CD14-positive monocyte (primary cell): ENCODE results near the gene STPG2. TPM values are rescaled to one million over a fixed set of nuclear protein-coding genes. Genes with fewer than 3 reads are reported as not detected.

Source experiments
- DNase-seq, 3 donors: peaks; one replicate each; pipeline ENCODE4 v3.0.0-alpha.2; 2011 to 2022
- H2AFZ ChIP-seq: 2 replicates; pipeline ENCODE4 v1.6.0; 2012; ENCODE audit warnings: mild to moderate bottlenecking, low read depth, low read length, inconsistent platforms; ENCODE audit not compliant: insufficient read depth, poor library complexity, severe bottlenecking
- H3K27ac ChIP-seq, 2 donors: 1 replicate in 1 of 2; 2 replicates in 1 of 2; pipeline ENCODE4 v1.5.1; 2012 to 2013; ENCODE audit warnings: low read length in 2 of 2, control low read depth in 1 of 2, inconsistent platforms in 1 of 2, low read depth in 1 of 2, mild to moderate bottlenecking in 1 of 2
- H3K27me3 ChIP-seq, 2 donors: one replicate each; pipeline versions ENCODE4 v1.6.0 to v1.6.1; 2011 to 2013; ENCODE audit warnings: low read length in 2 of 2; ENCODE audit not compliant: control insufficient read depth in 2 of 2, insufficient read depth in 2 of 2
- H3K36me3 ChIP-seq, 2 donors: replicated peaks in 1 of 2; 1 replicate in 1 of 2; 2 replicates in 1 of 2; pipeline versions ENCODE4 v1.5.1 to v1.6.1; 2012 to 2013; ENCODE audit warnings: low read length in 2 of 2, control low read depth in 1 of 2, inconsistent platforms in 1 of 2, mild to moderate bottlenecking in 1 of 2; ENCODE audit not compliant: insufficient read depth in 2 of 2, control insufficient read depth in 1 of 2
- H3K4me1 ChIP-seq, 2 donors: 1 replicate in 1 of 2; 2 replicates in 1 of 2; pipeline versions ENCODE4 v1.5.1 to v1.6.1; 2012 to 2013; ENCODE audit warnings: low read length in 2 of 2, control low read depth in 1 of 2, inconsistent platforms in 1 of 2, mild to moderate bottlenecking in 1 of 2, moderate library complexity in 1 of 2; ENCODE audit not compliant: insufficient read depth in 2 of 2, control insufficient read depth in 1 of 2
- H3K4me2 ChIP-seq: replicated peaks from 2 replicates; pipeline ENCODE3; 2012; ENCODE audit warnings: low read length, moderate library complexity, mild to moderate bottlenecking; ENCODE audit not compliant: poor library complexity, severe bottlenecking; ENCODE audit errors: extremely low read depth
- H3K4me3 ChIP-seq, 3 experiments: fragments of 200-600 bp in 1 of 3; sonication (generic) in 1 of 3; replicated peaks in 1 of 3; 1 replicate in 2 of 3; 2 replicates in 1 of 3; pipeline ENCODE4 v1.5.1; 2011 to 2013; ENCODE audit warnings: low read length in 3 of 3, mild to moderate bottlenecking in 3 of 3, control low read depth in 2 of 3, low read depth in 2 of 3, inconsistent platforms in 1 of 3, moderate library complexity in 1 of 3
- H3K79me2 ChIP-seq: 2 replicates; pipeline ENCODE4 v1.6.0; 2012; ENCODE audit warnings: mild to moderate bottlenecking, control low read depth, inconsistent platforms, low read length, moderate library complexity; ENCODE audit not compliant: insufficient read depth
- H3K9ac ChIP-seq: 2 replicates; pipeline ENCODE4 v1.6.0; 2017; ENCODE audit warnings: low read length, mild to moderate bottlenecking; ENCODE audit not compliant: insufficient read depth, poor library complexity, severe bottlenecking
- H3K9me3 ChIP-seq, 2 donors: replicated peaks in 1 of 2; 1 replicate in 1 of 2; 2 replicates in 1 of 2; pipeline versions ENCODE4 v1.5.1 to v1.6.1; 2012 to 2013; ENCODE audit warnings: low read length in 2 of 2, control low read depth in 1 of 2; ENCODE audit not compliant: control insufficient read depth in 1 of 2, insufficient read depth in 1 of 2
- H4K20me1 ChIP-seq: 2 replicates; pipeline ENCODE4 v1.6.0; 2012; ENCODE audit warnings: mild to moderate bottlenecking, low read length, control low read depth, moderate library complexity; ENCODE audit not compliant: insufficient read depth
- H3K27ac Mint-ChIP-seq, 7 donors: one replicate each; pipeline ENCODE4 v1.8.0; 2020; ENCODE audit warnings: mild to moderate bottlenecking in 7 of 7, mixed read lengths in 7 of 7, moderate library complexity in 6 of 7, inconsistent platforms in 2 of 7
- H3K27me3 Mint-ChIP-seq, 3 donors: one replicate each; pipeline ENCODE4 v1.8.0; 2021 to 2022; ENCODE audit warnings: low read depth in 3 of 3, mild to moderate bottlenecking in 3 of 3, mixed read lengths in 3 of 3, moderate library complexity in 3 of 3, inconsistent platforms in 1 of 3
- H3K36me3 Mint-ChIP-seq, 2 donors: one replicate each; pipeline ENCODE4 v1.8.0; 2020; ENCODE audit warnings: mixed read lengths in 2 of 2, inconsistent platforms in 1 of 2, mild to moderate bottlenecking in 1 of 2
- H3K4me1 Mint-ChIP-seq: one replicate; pipeline ENCODE4 v1.8.0; 2020; ENCODE audit warnings: mild to moderate bottlenecking, mixed read lengths
- H3K4me3 Mint-ChIP-seq, 2 donors: one replicate each; pipeline ENCODE4 v1.8.0; 2020; ENCODE audit warnings: mild to moderate bottlenecking in 2 of 2, mixed read lengths in 2 of 2, moderate library complexity in 1 of 2
- H3K9me3 Mint-ChIP-seq, 7 donors: one replicate each; pipeline ENCODE4 v1.8.0; 2020 to 2022; ENCODE audit warnings: mixed read lengths in 7 of 7, mild to moderate bottlenecking in 6 of 7, moderate library complexity in 6 of 7, inconsistent platforms in 2 of 7
- WGBS: methylation state at CpG from one replicate; pipeline ENCODE4 v1.1.5; 2013; ENCODE audit warnings: missing lambda C conversion rate; ENCODE audit not compliant: insufficient coverage; 5-methylcytosine and 5-hydroxymethylcytosine counted together
- intact Hi-C, 2 donors: fragments of 100-400 bp; cut with micrococcal nuclease; formaldehyde crosslinking; loops; one replicate each; pipeline versions ENCODE4 v1.15.0 to v1.15.1; 2023
- polyA plus RNA-seq, 3 donors: library from polyadenylated mRNA; depleted of rRNA in 1 of 3; unstranded in 2 of 3; stranded (reverse) in 1 of 3; fragments of 300-500 nt in 2 of 3; fragments of >200 nt in 1 of 3; fragmentation: Illumina TruSeq in 2 of 3; gene quantifications; 1 replicate in 2 of 3; 2 replicates in 1 of 3; pipeline ENCODE4 v1.2.3, GENCODE V29; 2012 to 2021
- TF ChIP-seq, protein P1 (sequence below): fragments of 200-600 bp; IDR thresholded peaks from one replicate; pipeline ENCODE4 v1.8.0; 2022; ENCODE audit warnings: antibody characterized with exemption, mild to moderate bottlenecking

The STPG2 gene
- polyA plus RNA-seq, 3 donors = 0.04 TPM; not detected in 2

DNA sequence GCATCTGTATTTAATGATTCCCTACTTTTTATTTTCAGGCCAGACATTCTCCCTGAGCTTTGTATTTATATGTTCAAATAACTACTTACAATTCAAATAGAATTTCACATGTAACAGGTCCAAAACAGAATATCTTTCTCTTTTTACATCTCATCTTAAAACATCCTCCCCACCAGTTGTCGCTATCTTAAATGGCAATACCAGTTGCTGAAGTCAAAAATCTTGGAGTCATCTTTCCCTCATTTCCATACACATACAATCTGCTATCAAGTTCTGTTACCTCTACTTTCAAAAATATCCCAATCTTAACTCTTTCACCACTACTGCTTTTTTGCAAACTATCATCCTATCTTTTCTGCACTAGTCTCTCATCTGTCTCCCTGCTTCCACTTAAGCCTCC is 330.5 kb downstream of the STPG2 start:
- Histone ChIP-seq H4K20me1 (no peaks in the 10 kb centered on the region), H3K36me3 (no peaks in the 10 kb centered on the region), H3K4me3 (no peak overlapping the region), H3K4me2 (no peak overlapping the region), H3K9me3 (peaks cover 0 to 3% of the 10 kb centered on the region in 2 donors), H3K27ac (no peak overlapping the region), H2AFZ (no peak overlapping the region), H3K79me2 (no peaks in the 10 kb centered on the region), H3K27me3 (no peaks in the 10 kb centered on the region), H3K4me1 (no peaks in the 10 kb centered on the region), H3K9ac (no peak overlapping the region)
- peaks cover 0 to 10% (median 4%) of the 10 kb centered on the region in 7 donors for H3K9me3 Mint-ChIP-seq
- H3K4me1 Mint-ChIP-seq = no peaks in the 10 kb centered on the region
- TF ChIP-seq, protein P1, sequence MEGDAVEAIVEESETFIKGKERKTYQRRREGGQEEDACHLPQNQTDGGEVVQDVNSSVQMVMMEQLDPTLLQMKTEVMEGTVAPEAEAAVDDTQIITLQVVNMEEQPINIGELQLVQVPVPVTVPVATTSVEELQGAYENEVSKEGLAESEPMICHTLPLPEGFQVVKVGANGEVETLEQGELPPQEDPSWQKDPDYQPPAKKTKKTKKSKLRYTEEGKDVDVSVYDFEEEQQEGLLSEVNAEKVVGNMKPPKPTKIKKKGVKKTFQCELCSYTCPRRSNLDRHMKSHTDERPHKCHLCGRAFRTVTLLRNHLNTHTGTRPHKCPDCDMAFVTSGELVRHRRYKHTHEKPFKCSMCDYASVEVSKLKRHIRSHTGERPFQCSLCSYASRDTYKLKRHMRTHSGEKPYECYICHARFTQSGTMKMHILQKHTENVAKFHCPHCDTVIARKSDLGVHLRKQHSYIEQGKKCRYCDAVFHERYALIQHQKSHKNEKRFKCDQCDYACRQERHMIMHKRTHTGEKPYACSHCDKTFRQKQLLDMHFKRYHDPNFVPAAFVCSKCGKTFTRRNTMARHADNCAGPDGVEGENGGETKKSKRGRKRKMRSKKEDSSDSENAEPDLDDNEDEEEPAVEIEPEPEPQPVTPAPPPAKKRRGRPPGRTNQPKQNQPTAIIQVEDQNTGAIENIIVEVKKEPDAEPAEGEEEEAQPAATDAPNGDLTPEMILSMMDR = no peak
- H3K4me3 Mint-ChIP-seq = no peak overlapping the region
- H3K36me3 Mint-ChIP-seq = no peaks in the 10 kb centered on the region
- WGBS = 83% methylated on average over 1 of the region's 1 CpG
- no peak for DNase-seq
- no peak overlapping the region for H3K27ac Mint-ChIP-seq
- intact Hi-C loops = no loop called here
- peaks cover 0 to 2% (median 0%) of the 10 kb centered on the region in 3 donors for H3K27me3 Mint-ChIP-seq

GRCh38 chr4:97786306-97786920 is 356.9 kb downstream of the STPG2 start:
- no peaks in the 10 kb centered on the region for H3K27me3 ChIP-seq
- DNase-seq = no peak
- no peak overlapping the region for H3K4me2 ChIP-seq
- H3K36me3 Mint-ChIP-seq = no peaks in the 10 kb centered on the region
- WGBS = no CpG with 5 or more reads among the region's 3 CpGs
- no peaks in the 10 kb centered on the region for H3K4me1 Mint-ChIP-seq
- intact Hi-C loops = no loop called here
- TF ChIP-seq, protein P1 = no peak
- no peaks in the 10 kb centered on the region for H3K79me2 ChIP-seq
- no peak overlapping the region for H3K4me3 Mint-ChIP-seq
- peaks cover 0 to 16% (median 4%) of the 10 kb centered on the region in 7 donors for H3K9me3 Mint-ChIP-seq
- no peak overlapping the region for H3K9ac ChIP-seq
- no peak overlapping the region for H2AFZ ChIP-seq
- no peaks in the 10 kb centered on the region for H3K9me3 ChIP-seq
- no peaks in the 10 kb centered on the region for H3K36me3 ChIP-seq
- no peak overlapping the region for H3K27ac ChIP-seq
- no peaks in the 10 kb centered on the region for H3K27me3 Mint-ChIP-seq
- H3K4me1 ChIP-seq = no peaks in the 10 kb centered on the region
- H4K20me1 ChIP-seq = no peaks in the 10 kb centered on the region
- H3K4me3 ChIP-seq = no peak overlapping the region
- no peak overlapping the region for H3K27ac Mint-ChIP-seq
